ENCODE data around the gene SLU7.
A peak's percentile ranks its signal among the peaks of the same experiment; 100 is the strongest.

Gene SLU7

GRCh38 chr5:160370713-160371034, 48.2 kb downstream of the SLU7 start:
- H3K4me1 Mint-ChIP-seq (ENCODE audit: low read depth): peaks cover 17% of the 10 kb centered on the region
- no peaks in the 10 kb centered on the region for H3K36me3 Mint-ChIP-seq (ENCODE audit: low read depth)
- no peak overlapping the region for H3K27ac Mint-ChIP-seq
- peaks cover 73% of the 10 kb centered on the region for H3K27me3 Mint-ChIP-seq
- H3K4me3 Mint-ChIP-seq: peak overlapping the region; percentile 50
- no peaks in the 10 kb centered on the region for H3K9me3 Mint-ChIP-seq

GRCh38 chr5:160369990-160370712, 48.7 kb downstream of the SLU7 start, which contains the start of gene C1QTNF2:
Gene C1QTNF2, minus strand, starts transcription at chr5:160370626. Its CDS starts 15,615 bp downstream, at chr5:160355011.
- Mint-ChIP-seq H3K27me3 (peaks cover 72% of the 10 kb centered on the region), H3K9me3 (no peaks in the 10 kb centered on the region)

GRCh38 chr5:160367885-160368284, 51.0 kb downstream of the SLU7 start:
- peaks cover 17% of the 10 kb centered on the region for H3K4me1 Mint-ChIP-seq (ENCODE audit: low read depth)
- no peak overlapping the region for H3K27ac Mint-ChIP-seq
- H3K9me3 Mint-ChIP-seq: no peaks in the 10 kb centered on the region
- peaks cover 56% of the 10 kb centered on the region for H3K27me3 Mint-ChIP-seq
- no peaks in the 10 kb centered on the region for H3K36me3 Mint-ChIP-seq (ENCODE audit: low read depth)
- no peak overlapping the region for H3K4me3 Mint-ChIP-seq

More at GRCh38 chr5:160369990-160370712, 48.7 kb downstream of the SLU7 start, which contains the start of gene C1QTNF2:
- peaks cover 17% of the 10 kb centered on the region for H3K4me1 Mint-ChIP-seq (ENCODE audit: low read depth)
- H3K36me3 Mint-ChIP-seq (ENCODE audit: low read depth): no peaks in the 10 kb centered on the region
- peak within 1 kb of the TSS; percentile 70 for H3K4me3 Mint-ChIP-seq
- no peak within 1 kb of the TSS for H3K27ac Mint-ChIP-seq

- no peaks in the 10 kb centered on the region for H3K9me3 Mint-ChIP-seq
- H3K27ac Mint-ChIP-seq: no peak overlapping the region
- H3K4me3 Mint-ChIP-seq: no peak overlapping the region
- peaks cover 17% of the 10 kb centered on the region for H3K4me1 Mint-ChIP-seq (ENCODE audit: low read depth)
- H3K27me3 Mint-ChIP-seq: peaks cover 55% of the 10 kb centered on the region
- no peaks in the 10 kb centered on the region for H3K36me3 Mint-ChIP-seq (ENCODE audit: low read depth)
These were observed 51.6 kb downstream of the SLU7 start for GRCh38 chr5:160367261-160367660.

- Mint-ChIP-seq H3K27ac (no peak overlapping the region), H3K36me3 (ENCODE audit: low read depth) (no peaks in the 10 kb centered on the region), H3K4me3 (no peak overlapping the region), H3K27me3 (peaks cover 46% of the 10 kb centered on the region), H3K9me3 (no peaks in the 10 kb centered on the region), H3K4me1 (ENCODE audit: low read depth) (peaks cover 17% of the 10 kb centered on the region)
These were observed 52.7 kb downstream of the SLU7 start for GRCh38 chr5:160366230-160366629.

GRCh38 chr5:160363660-160364395, 55.1 kb downstream of the SLU7 start:
- no peaks in the 10 kb centered on the region for H3K36me3 Mint-ChIP-seq (ENCODE audit: low read depth)
- no peaks in the 10 kb centered on the region for H3K9me3 Mint-ChIP-seq
- H3K4me1 Mint-ChIP-seq (ENCODE audit: low read depth): no peaks in the 10 kb centered on the region

GRCh38 chr5:160363211-160363610, 55.7 kb downstream of the SLU7 start:
- no peaks in the 10 kb centered on the region for H3K36me3 Mint-ChIP-seq (ENCODE audit: low read depth)
- no peaks in the 10 kb centered on the region for H3K9me3 Mint-ChIP-seq
- H3K27me3 Mint-ChIP-seq: peaks cover 24% of the 10 kb centered on the region
- H3K27ac Mint-ChIP-seq: no peak overlapping the region
- H3K4me3 Mint-ChIP-seq: no peak overlapping the region
- H3K4me1 Mint-ChIP-seq (ENCODE audit: low read depth): no peaks in the 10 kb centered on the region

More at GRCh38 chr5:160363660-160364395, 55.1 kb downstream of the SLU7 start:
- peaks cover 29% of the 10 kb centered on the region for H3K27me3 Mint-ChIP-seq
- H3K4me3 Mint-ChIP-seq: no peak overlapping the region
- H3K27ac Mint-ChIP-seq: no peak overlapping the region

GRCh38 chr5:160361624-160362228, 57.2 kb downstream of the SLU7 start:
- Mint-ChIP-seq H3K4me1 (ENCODE audit: low read depth) (no peaks in the 10 kb centered on the region), H3K4me3 (no peak overlapping the region), H3K36me3 (ENCODE audit: low read depth) (no peaks in the 10 kb centered on the region), H3K27ac (no peak overlapping the region), H3K9me3 (no peaks in the 10 kb centered on the region), H3K27me3 (peaks cover 11% of the 10 kb centered on the region)

- H3K9me3 Mint-ChIP-seq: no peaks in the 10 kb centered on the region
- no peak overlapping the region for H3K27ac Mint-ChIP-seq
- no peaks in the 10 kb centered on the region for H3K4me1 Mint-ChIP-seq (ENCODE audit: low read depth)
- no peaks in the 10 kb centered on the region for H3K36me3 Mint-ChIP-seq (ENCODE audit: low read depth)
- H3K27me3 Mint-ChIP-seq: peaks cover 4% of the 10 kb centered on the region
- H3K4me3 Mint-ChIP-seq: no peak overlapping the region
These were observed 58.6 kb downstream of the SLU7 start for GRCh38 chr5:160360310-160360709.

GRCh38 chr5:160359816-160360215, 59.1 kb downstream of the SLU7 start:
- no peaks in the 10 kb centered on the region for H3K4me1 Mint-ChIP-seq (ENCODE audit: low read depth)
- H3K9me3 Mint-ChIP-seq: no peaks in the 10 kb centered on the region
- H3K36me3 Mint-ChIP-seq (ENCODE audit: low read depth): no peaks in the 10 kb centered on the region
- H3K4me3 Mint-ChIP-seq: no peak overlapping the region
- H3K27me3 Mint-ChIP-seq: peaks cover 4% of the 10 kb centered on the region
- H3K27ac Mint-ChIP-seq: no peak overlapping the region

GRCh38 chr5:160359242-160359641, 59.6 kb downstream of the SLU7 start:
- Mint-ChIP-seq H3K36me3 (ENCODE audit: low read depth) (no peaks in the 10 kb centered on the region), H3K4me3 (no peak overlapping the region), H3K27ac (no peak overlapping the region), H3K9me3 (no peaks in the 10 kb centered on the region), H3K4me1 (ENCODE audit: low read depth) (no peaks in the 10 kb centered on the region), H3K27me3 (peaks cover 4% of the 10 kb centered on the region)

GRCh38 chr5:160357861-160358411, 60.9 kb downstream of the SLU7 start:
- Mint-ChIP-seq H3K27ac (no peak overlapping the region), H3K27me3 (peaks cover 4% of the 10 kb centered on the region), H3K9me3 (no peaks in the 10 kb centered on the region), H3K4me1 (ENCODE audit: low read depth) (no peaks in the 10 kb centered on the region), H3K36me3 (ENCODE audit: low read depth) (no peaks in the 10 kb centered on the region), H3K4me3 (no peak overlapping the region)

GRCh38 chr5:160357394-160357793, 61.5 kb downstream of the SLU7 start:
- no peak overlapping the region for H3K27ac Mint-ChIP-seq
- H3K4me3 Mint-ChIP-seq: no peak overlapping the region
- H3K4me1 Mint-ChIP-seq (ENCODE audit: low read depth): no peaks in the 10 kb centered on the region
- H3K27me3 Mint-ChIP-seq: peaks cover 4% of the 10 kb centered on the region
- no peaks in the 10 kb centered on the region for H3K9me3 Mint-ChIP-seq
- H3K36me3 Mint-ChIP-seq (ENCODE audit: low read depth): no peaks in the 10 kb centered on the region

GRCh38 chr5:160356550-160357347, 62.1 kb downstream of the SLU7 start:
- no peaks in the 10 kb centered on the region for H3K9me3 Mint-ChIP-seq
- no peak overlapping the region for H3K27ac Mint-ChIP-seq
- H3K27me3 Mint-ChIP-seq: peaks cover 4% of the 10 kb centered on the region
- no peaks in the 10 kb centered on the region for H3K4me1 Mint-ChIP-seq (ENCODE audit: low read depth)
- H3K4me3 Mint-ChIP-seq: no peak overlapping the region
- no peaks in the 10 kb centered on the region for H3K36me3 Mint-ChIP-seq (ENCODE audit: low read depth)
